ENCODE results near the gene CSK.
"Not testable (repeated sequence)": the region's sequence is repeated elsewhere in the genome, so short reads cannot be mapped to it uniquely, and the experiment has no call there.

Gene CSK

GRCh38 chr15:74770211-74770903, 11.5 kb upstream of the CSK start:
- no peak for DNase-seq (ENCODE audit: low read depth in 1 of 2, low spot score in 1 of 2)

- DNase-seq (ENCODE audit: low read depth in 1 of 2, low spot score in 1 of 2): no peak
These were observed 8.6 kb upstream of the CSK start for GRCh38 chr15:74773329-74773728.

- DNase-seq (ENCODE audit: low read depth in 1 of 2, low spot score in 1 of 2): no peak
These were observed 8.1 kb upstream of the CSK start for GRCh38 chr15:74773731-74774252.

GRCh38 chr15:74775132-74775562, 6.7 kb upstream of the CSK start:
- DNase-seq (ENCODE audit: low read depth in 1 of 2, low spot score in 1 of 2): no peak

GRCh38 chr15:74775894-74776293, 6.0 kb upstream of the CSK start:
- DNase-seq (ENCODE audit: low read depth in 1 of 2, low spot score in 1 of 2): no peak

GRCh38 chr15:74776821-74777768, 4.8 kb upstream of the CSK start:
- DNase-seq (ENCODE audit: low read depth in 1 of 2, low spot score in 1 of 2): no peak

GRCh38 chr15:74777769-74778598, 3.9 kb upstream of the CSK start:
- DNase-seq (ENCODE audit: low read depth in 1 of 2, low spot score in 1 of 2): no peak

GRCh38 chr15:74778599-74778970, 3.3 kb upstream of the CSK start:
- DNase-seq (ENCODE audit: low read depth in 1 of 2, low spot score in 1 of 2): no peak

- DNase-seq (ENCODE audit: low read depth in 1 of 2, low spot score in 1 of 2): no peak
These were observed 2.7 kb upstream of the CSK start for GRCh38 chr15:74779162-74779648.

- no peak for DNase-seq (ENCODE audit: low read depth in 1 of 2, low spot score in 1 of 2)
These were observed 1.1 kb upstream of the CSK start for GRCh38 chr15:74780523-74781430.

- no peak for DNase-seq (ENCODE audit: low read depth in 1 of 2, low spot score in 1 of 2)
These were observed 585 bp downstream of the CSK start for GRCh38 chr15:74782259-74783071.

- no peak for DNase-seq (ENCODE audit: low read depth in 1 of 2, low spot score in 1 of 2)
These were observed 1.4 kb downstream of the CSK start for GRCh38 chr15:74783072-74783807.

- DNase-seq (ENCODE audit: low read depth in 1 of 2, low spot score in 1 of 2): no peak
These were observed 1.9 kb downstream of the CSK start for GRCh38 chr15:74783808-74784175.

- no peak for DNase-seq (ENCODE audit: low read depth in 1 of 2, low spot score in 1 of 2)
These were observed 2.7 kb downstream of the CSK start for GRCh38 chr15:74784426-74785193.

GRCh38 chr15:74785194-74786032, 3.5 kb downstream of the CSK start:
- DNase-seq (ENCODE audit: low read depth in 1 of 2, low spot score in 1 of 2): no peak

GRCh38 chr15:74786081-74786480, 4.2 kb downstream of the CSK start:
- DNase-seq (ENCODE audit: low read depth in 1 of 2, low spot score in 1 of 2): not testable (repeated sequence)

Data from stimulated activated CD4-positive, alpha-beta T cell treated with anti-CD3 and anti-CD28 coated beads, Interleukin-15, amount 100 ng/mL, for 1 hour (primary cell).